Adrenal gland (tissue), 12 donors: ENCODE measurements around the gene TRAF7. TPM values are rescaled to one million over a fixed set of nuclear protein-coding genes. Genes with fewer than 3 reads are reported as not detected.

Experiments
- DNase-seq, 7 donors: peaks; one replicate each; pipeline ENCODE4 v3.0.0-alpha.2; 2019 to 2020
- H3K27ac ChIP-seq, 5 donors: fragments of 200-600 bp; sonication (generic) in 4 of 5; 1 replicate in 3 of 5; 2 replicates in 2 of 5; pipeline versions ENCODE4 v1.5.1 to v1.8.0; 2016 to 2020; ENCODE audit warnings: mild to moderate bottlenecking in 1 of 5
- H3K27me3 ChIP-seq: fragments of 200-600 bp; 2 replicates; pipeline ENCODE4 v1.8.0; 2021
- H3K36me3 ChIP-seq, 2 donors: fragments of 200-600 bp; replicated peaks in 1 of 2; 1 replicate in 1 of 2; 2 replicates in 1 of 2; pipeline versions ENCODE4 v1.5.1 to v1.8.0; 2018 to 2022
- H3K4me1 ChIP-seq, 2 donors: fragments of 200-600 bp; replicated peaks in 1 of 2; 1 replicate in 1 of 2; 2 replicates in 1 of 2; pipeline versions ENCODE4 v1.5.1 to v1.8.0; 2018 to 2021
- H3K4me3 ChIP-seq, 4 donors: fragments of 200-600 bp; sonication (generic) in 3 of 4; one replicate each; pipeline ENCODE4 v1.5.1; 2016 to 2018
- H3K9me3 ChIP-seq, 3 donors: fragments of 200-600 bp; sonication (generic) in 1 of 3; replicated peaks in 1 of 3; 1 replicate in 2 of 3; 2 replicates in 1 of 3; pipeline versions ENCODE4 v1.5.1 to v1.8.0; 2016 to 2021
- POLR2A ChIP-seq, 2 donors: fragments of 450-650 bp; IDR thresholded peaks; one replicate each; pipeline ENCODE4 v1.6.1; 2017; ENCODE audit warnings: antibody characterized with exemption in 2 of 2, mild to moderate bottlenecking in 2 of 2, moderate library complexity in 1 of 2
- WGBS, 4 donors: extraction: QIAGEN DNeasy Blood & Tissue Kit in 2 of 4; methylation state at CpG; one replicate each; pipeline versions ENCODE4 v1.1.5 to v1.1.7; 2013 to 2017; 5-methylcytosine and 5-hydroxymethylcytosine counted together
- intact Hi-C, 2 donors: fragments of 100-400 bp; cut with DNase I; formaldehyde crosslinking; loops; one replicate each; pipeline versions ENCODE4 v1.14.1 to v1.15.0; 2022 to 2023
- polyA plus RNA-seq, 3 donors: library from polyadenylated mRNA; stranded (reverse); fragments of 200-250 nt in 2 of 3; fragments of 350-450 nt in 1 of 3; fragmentation: Illumina TruSeq in 1 of 3; extraction: RNeasy Lipid Tissue Mini Kit (QIAGEN cat#74804) in 1 of 3; gene quantifications; one replicate each; pipeline ENCODE4 v1.2.3, GENCODE V29; 2013 to 2014
- total RNA-seq, 9 donors: library from RNA; depleted of rRNA in 4 of 9; stranded (reverse); fragments of >200 nt in 4 of 9; fragments of 120-200 nt in 1 of 9; fragmentation: NEBNext Ultra II Directional in 1 of 9; extraction: Animal tissue kit (Norgen Biotek cat#: 25700) in 1 of 9; gene quantifications; one replicate each; pipeline versions ENCODE4 v1.1.0 to v1.2.4, GENCODE V29; 2013 to 2023
- TF ChIP-seq, protein P1 (sequence below), 6 experiments: fragments of 450-650 bp in 4 of 6; fragments of 200-600 bp in 2 of 6; sonication (generic) in 1 of 6; IDR thresholded peaks; 1 replicate in 5 of 6; 2 replicates in 1 of 6; pipeline versions ENCODE4 v1.5.1 to v1.8.0; 2016 to 2021; ENCODE audit warnings: antibody characterized with exemption in 6 of 6, mild to moderate bottlenecking in 2 of 6, moderate library complexity in 1 of 6
- donor health status: healthy with polysubstance abuse.
- donor health status: Bipolar disorder and iron deficiency.
- donor health status: DM: yes; HTN: yes; CAD: no.
- donor health status: DM: no; HTN: no; CAD: no.
- donor health status: DM: no; HTN: no; CAD: no.
- donor health status: DM: yes; HTN: yes; CAD: no.

Gene TRAF7
- total and polyA plus RNA-seq, 12 donors: 21.0 to 129 (median 52.2) TPM

DNA sequence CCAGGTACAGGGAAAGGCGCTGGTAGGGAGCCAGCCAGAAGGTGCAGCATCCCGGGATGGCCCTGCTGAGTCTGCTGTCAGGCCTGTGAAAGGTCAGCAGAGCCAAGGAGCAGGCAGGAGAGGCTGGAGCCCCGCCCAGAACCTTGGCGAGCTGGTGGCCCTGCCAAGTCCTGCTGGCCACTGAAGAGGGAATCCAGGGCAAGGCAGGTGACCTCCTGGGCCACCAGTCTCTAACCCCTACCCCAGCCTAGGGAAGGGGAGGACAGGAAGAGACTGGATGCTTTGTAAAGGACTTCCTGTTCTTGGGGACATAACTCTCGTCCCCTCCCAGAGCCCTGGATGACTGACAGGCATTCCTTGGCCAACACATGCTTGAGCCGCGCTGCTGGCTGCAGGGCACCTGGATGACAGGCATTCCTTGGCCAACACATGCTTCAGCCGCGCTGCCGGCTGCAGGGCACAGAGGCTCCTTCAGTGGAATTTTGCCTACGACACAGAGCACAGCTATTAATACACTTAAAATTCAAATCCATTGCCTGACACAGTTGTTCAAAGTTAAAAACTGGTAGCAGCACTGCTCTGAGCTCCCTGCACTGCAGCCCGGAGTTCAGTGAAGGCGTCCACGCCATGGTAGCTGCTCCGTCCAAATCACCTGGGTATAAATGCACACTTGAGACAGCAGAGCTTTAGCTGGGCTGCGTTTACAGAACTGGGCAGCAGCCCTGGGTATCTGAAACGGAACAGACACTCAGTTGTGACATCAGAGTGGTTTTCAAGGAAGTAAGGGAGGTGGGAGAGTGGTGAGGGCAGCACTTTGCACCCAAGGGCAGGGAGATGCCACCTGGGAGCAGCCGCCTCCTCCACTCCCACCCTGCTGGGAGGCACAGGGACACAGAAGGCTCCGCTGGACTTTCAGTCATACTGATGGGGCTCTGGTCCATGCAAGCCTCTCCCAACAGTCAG is 57.1 kb downstream of the TRAF7 start:
- Histone ChIP-seq H3K9me3 (no peaks in the 10 kb centered on the region), H3K4me3 (no peak overlapping the region), H3K4me1 (peaks cover 24 to 28% of the 10 kb centered on the region in 2 donors), H3K27ac (peak overlapping the region; percentile 36 to 72 (median 42)), H3K36me3 (peaks cover 0 to 26% of the 10 kb centered on the region in 2 donors), H3K27me3 (no peaks in the 10 kb centered on the region)
- WGBS, 4 donors: 39 to 62% (median 49%) methylated on average over 12 to 19 of the region's 19 CpGs
- TF ChIP-seq, protein P1, sequence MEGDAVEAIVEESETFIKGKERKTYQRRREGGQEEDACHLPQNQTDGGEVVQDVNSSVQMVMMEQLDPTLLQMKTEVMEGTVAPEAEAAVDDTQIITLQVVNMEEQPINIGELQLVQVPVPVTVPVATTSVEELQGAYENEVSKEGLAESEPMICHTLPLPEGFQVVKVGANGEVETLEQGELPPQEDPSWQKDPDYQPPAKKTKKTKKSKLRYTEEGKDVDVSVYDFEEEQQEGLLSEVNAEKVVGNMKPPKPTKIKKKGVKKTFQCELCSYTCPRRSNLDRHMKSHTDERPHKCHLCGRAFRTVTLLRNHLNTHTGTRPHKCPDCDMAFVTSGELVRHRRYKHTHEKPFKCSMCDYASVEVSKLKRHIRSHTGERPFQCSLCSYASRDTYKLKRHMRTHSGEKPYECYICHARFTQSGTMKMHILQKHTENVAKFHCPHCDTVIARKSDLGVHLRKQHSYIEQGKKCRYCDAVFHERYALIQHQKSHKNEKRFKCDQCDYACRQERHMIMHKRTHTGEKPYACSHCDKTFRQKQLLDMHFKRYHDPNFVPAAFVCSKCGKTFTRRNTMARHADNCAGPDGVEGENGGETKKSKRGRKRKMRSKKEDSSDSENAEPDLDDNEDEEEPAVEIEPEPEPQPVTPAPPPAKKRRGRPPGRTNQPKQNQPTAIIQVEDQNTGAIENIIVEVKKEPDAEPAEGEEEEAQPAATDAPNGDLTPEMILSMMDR (IDR thresholded peaks at IDR 0.05): no peak
- TF ChIP-seq POLR2A (IDR thresholded peaks at IDR 0.05): peak in 1 of 2 donors; percentile 25
- peak in 6 of 7 donors; percentile 45 to 78 (median 70) for DNase-seq
- intact Hi-C loops: no loop called here

DNA sequence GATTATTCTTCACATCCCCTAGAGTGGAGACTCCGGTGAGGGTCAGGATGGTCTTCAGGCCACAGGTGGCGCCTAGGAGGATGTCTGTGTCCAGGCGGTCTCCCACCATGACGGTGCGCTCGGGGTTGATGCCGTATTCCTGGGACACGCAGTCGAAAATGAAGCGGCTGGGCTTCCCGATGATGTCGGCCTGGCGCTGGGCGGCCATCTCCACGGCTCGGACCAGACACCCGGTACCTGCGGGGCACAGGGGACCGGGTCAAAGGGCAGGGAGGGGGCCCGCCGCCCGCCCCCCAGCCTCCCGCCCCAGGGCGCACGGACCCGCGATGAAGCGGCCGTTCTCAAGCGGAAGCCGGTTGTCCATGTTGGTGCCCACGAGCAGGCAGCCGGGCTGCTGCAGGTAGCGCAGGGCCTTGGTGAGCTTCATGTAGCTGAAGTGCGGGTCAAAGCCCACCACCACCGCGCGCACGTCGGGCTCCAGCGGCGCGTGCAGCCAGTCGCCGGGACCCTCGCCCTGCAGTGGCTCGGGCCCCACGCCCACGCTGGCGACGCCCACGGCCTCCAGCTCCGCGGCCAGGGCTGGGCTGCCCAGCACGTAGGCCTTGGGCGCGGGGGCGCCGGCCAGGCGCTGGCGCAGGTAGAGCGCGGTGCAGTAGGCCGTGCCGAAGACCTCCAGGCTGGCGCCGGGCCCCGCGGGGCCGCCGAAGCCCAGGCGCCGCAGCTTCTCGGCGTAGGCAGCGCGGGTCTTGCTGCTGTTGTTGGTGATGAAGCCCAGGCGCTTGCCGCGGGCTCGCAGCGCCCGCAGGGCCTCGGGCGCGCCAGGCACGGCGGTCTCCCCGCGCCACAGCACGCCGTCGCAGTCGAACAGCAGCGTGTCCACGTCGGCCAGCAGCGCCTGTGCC is 58.5 kb downstream of the TRAF7 start:
- Histone ChIP-seq H3K9me3 (no peaks in the 10 kb centered on the region), H3K27me3 (no peaks in the 10 kb centered on the region), H3K4me1 (peaks cover 24 to 28% of the 10 kb centered on the region in 2 donors), H3K27ac (peak overlapping the region in 4 of 5 donors; percentile 79 to 95 (median 86)), H3K36me3 (peaks cover 0 to 11% of the 10 kb centered on the region in 2 donors), H3K4me3 (peak overlapping the region; percentile 25 to 86 (median 42))
- DNase-seq: no peak
- WGBS, 4 donors: 1 to 4% (median 2%) methylated on average over 13 to 98 of the region's 98 CpGs
- intact Hi-C loops: no loop called here
- TF ChIP-seq, protein P1 (IDR thresholded peaks at IDR 0.05): peak in 1 of 6 experiments; percentile 1
- peak; percentile 52 to 59 for TF ChIP-seq POLR2A (IDR thresholded peaks at IDR 0.05)

DNA sequence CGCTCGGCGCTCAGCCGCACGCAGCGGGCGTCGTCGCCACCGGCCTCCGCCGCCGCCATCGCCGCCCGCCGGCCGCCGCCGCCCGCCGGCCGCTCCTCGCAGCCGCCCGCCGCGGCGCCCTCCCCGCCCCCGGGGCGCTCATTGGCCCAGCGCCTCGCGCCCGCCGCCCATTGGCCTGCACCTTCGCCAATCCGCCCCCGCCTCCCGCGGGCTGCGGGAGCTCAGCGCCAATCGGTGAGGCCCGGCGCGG is 59.1 kb downstream of the TRAF7 start, which contains the start of gene PGP:
PGP (minus strand) TSS at position 122 of the 250 bp plus-strand sequence; CDS start at position 59, 63 bp downstream.
- no peak for TF ChIP-seq POLR2A (IDR thresholded peaks at IDR 0.05)
- TF ChIP-seq, protein P1 (IDR thresholded peaks at IDR 0.05): peak in 1 of 6 experiments; percentile 1
- peak within 1 kb of the TSS; percentile 90 to 97 (median 96) for H3K27ac ChIP-seq
- WGBS, 4 donors: 0% methylated on average over 46 to 47 of the region's 48 CpGs; no CpG with 5 or more reads in 2 of the 4 donors
- peaks cover 24 to 28% of the 10 kb centered on the region in 2 donors for H3K4me1 ChIP-seq
- H3K36me3 ChIP-seq: peaks cover 0 to 5% of the 10 kb centered on the region in 2 donors
- intact Hi-C loops: no loop called here
- H3K9me3 ChIP-seq: no peaks in the 10 kb centered on the region
- H3K27me3 ChIP-seq: no peaks in the 10 kb centered on the region
- no peak for DNase-seq
- peak within 1 kb of the TSS; percentile 40 to 86 (median 50) for H3K4me3 ChIP-seq

DNA sequence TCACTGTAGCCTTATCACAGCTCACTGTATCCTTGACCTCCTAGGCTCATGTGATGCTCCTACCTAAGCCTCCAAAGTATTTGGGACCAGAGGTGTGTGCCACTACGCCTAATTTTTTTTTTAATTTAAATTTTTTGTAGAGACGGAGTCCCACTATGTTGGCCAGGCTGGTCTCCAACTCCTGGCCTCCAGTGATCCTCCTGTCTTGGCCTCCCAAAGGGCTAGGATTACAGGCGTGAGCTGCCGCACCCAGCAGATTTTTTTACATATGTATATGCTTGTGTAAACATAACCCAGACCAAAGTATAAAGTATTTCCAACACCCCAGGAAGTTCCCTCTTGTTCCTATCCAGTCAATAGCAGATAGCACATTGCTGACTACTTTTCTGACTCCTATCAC is 60.7 kb downstream of the TRAF7 start:
- Histone ChIP-seq H3K4me1 (peaks cover 24 to 28% of the 10 kb centered on the region in 2 donors), H3K4me3 (no peak overlapping the region), H3K27me3 (no peaks in the 10 kb centered on the region), H3K36me3 (no peaks in the 10 kb centered on the region), H3K9me3 (no peaks in the 10 kb centered on the region), H3K27ac (no peak overlapping the region)
- 93 to 100% (median 96%) methylated on average over 4 of the region's 4 CpGs for WGBS, 4 donors
- intact Hi-C loops: no loop called here
- no peak for DNase-seq
- TF ChIP-seq, protein P1 (IDR thresholded peaks at IDR 0.05): no peak
- no peak for TF ChIP-seq POLR2A (IDR thresholded peaks at IDR 0.05)
